ENCODE results near the gene KRT33B.
"Not testable (repeated sequence)": the region's sequence is repeated elsewhere in the genome, so short reads cannot be mapped to it uniquely, and the experiment has no call there.

Gene KRT33B

GRCh38 chr17:41393294-41393693 is 23.7 kb upstream of the KRT33B start:
- no peak for DNase-seq (ENCODE audit: low read depth)

DNA sequence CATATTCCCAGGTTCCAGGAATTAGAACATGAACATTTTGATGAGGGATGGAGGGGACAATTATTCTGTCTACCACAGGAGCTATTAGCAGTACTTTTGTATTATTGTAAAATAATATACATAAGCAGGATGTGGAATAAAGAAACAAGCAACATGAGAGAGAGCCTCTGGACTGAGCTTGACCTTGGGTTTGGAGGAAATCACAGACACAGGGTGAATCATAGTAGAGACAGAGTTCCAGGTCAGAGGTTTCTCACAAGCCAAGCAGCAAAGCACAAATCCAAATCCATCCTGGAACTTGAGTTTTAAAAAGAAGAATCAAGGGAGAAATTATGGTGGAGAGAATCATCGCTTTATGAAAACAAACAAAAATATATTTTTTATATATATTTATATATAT is 22.7 kb upstream of the KRT33B start:
- DNase-seq (ENCODE audit: low read depth) = no peak

GRCh38 chr17:41391535-41391934 is 21.9 kb upstream of the KRT33B start:
- no peak for DNase-seq (ENCODE audit: low read depth)

DNA sequence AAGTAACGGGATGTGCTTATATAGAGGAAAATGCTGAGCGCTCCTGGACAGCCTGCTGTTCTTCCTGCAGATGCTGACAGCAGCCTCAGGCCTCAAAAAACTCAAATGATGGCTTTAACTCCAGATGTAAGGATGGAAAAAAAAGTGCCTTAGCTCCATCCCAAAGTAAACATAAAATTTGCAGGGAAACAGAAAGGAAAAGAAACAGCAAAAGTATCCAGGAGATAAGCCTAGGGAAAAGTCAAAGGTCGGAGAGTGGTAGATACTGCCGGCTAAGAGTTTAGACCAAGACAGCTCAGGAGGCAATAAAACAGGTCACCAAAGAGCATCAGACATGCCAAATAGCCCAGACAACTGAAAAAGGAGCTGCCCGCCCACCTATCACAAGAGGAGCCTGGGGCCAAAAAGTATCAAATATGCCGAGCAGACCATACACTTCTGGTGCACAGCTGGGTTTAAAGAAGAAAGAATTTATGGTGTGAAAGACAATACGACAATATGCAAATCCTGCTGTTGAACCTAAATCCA is 20.9 kb upstream of the KRT33B start:
- DNase-seq (ENCODE audit: low read depth) = no peak

- no peak for DNase-seq (ENCODE audit: low read depth)
Measured at GRCh38 chr17:41387670-41388069, 18.1 kb upstream of the KRT33B start.

GRCh38 chr17:41386227-41386626 is 16.6 kb upstream of the KRT33B start:
- DNase-seq (ENCODE audit: low read depth) = no peak

DNA sequence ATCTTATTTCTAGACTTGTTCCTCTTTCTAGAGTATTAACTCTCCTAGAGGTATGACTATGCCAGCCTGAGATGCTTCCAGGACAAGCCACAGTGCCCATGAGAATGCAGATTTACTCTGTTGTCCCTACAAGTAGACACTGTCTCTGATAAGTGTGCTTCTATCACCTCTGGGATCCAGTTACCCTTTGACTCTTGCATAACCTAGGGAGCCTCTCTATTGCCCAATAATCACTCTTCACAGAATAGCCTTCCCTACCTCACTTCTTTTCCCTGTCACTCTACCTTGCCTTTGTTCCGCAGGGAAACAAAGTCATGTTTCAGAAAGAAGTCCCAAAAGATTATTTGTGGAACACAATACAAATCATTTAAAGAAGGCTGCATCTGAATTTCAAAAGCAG is 14.1 kb upstream of the KRT33B start:
- DNase-seq (ENCODE audit: low read depth) = no peak

DNA sequence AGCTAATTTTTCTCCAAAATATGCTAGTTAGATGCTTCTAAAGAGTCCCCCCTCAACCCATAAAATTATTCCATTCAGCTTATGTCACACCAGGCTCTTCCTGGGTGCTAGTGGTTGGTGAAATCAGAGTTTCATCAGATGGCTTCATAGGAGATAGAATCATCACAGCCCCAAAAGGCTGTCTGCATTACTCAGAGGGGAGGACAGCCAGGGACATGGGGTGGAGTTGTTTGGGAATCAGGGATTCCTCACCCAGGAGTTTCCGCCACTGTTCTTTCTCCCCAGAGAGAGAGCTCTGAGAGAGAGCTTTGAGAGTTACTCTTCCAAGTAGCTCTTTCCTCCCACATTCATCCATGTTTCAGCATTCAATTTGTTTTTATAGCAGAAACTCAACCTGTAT is 12.8 kb upstream of the KRT33B start:
- DNase-seq (ENCODE audit: low read depth) = no peak

DNA sequence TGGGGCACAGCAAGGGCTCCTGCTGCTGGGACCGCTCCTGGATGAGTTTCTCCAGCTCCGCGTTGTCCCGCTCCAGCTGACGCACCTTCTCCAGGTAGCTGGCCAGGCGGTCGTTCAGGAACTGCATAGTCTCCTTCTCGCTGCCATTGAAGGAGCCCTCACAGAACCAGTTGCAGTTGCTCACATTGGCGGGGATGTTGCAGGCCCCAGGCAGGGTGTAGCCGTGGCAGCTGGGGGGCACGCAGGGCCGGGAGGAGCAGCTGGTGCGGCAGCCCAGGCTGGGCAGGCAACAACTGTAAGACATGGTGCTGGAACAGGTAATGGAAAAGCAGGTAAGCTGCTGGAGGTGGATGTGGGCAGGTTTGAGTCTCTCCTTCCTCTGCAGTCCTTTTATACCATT is 12.3 kb upstream of the KRT33B start, which contains the start of gene KRT34:
TSS of gene KRT34 (minus strand) at position 364 of the 400 bp plus-strand sequence. CDS start at position 304, 60 bp downstream.
- DNase-seq (ENCODE audit: low read depth) = not testable (repeated sequence)

DNA sequence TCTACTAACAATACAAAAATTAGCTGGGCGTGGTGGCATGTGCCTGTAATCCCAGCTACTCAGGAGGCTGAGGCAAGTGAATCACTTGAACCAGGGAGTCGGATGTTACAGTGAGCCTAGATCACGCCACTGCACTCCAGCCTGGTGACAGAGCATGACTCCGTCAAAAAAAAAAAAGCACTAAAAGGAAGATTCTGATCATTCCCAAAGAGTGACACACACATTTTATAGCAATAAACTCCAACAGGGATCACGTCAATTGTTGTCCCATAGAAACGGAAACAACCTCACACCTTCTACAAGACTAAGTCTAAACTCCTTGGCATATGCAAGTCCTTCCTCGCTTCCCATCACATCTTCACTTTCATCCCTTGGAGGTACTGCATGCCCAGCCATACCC is 10.5 kb upstream of the KRT33B start:
- not testable (repeated sequence) for DNase-seq (ENCODE audit: low read depth)

- DNase-seq (ENCODE audit: low read depth) = no peak
Measured at GRCh38 chr17:41377546-41377945, 7.9 kb upstream of the KRT33B start.

DNA sequence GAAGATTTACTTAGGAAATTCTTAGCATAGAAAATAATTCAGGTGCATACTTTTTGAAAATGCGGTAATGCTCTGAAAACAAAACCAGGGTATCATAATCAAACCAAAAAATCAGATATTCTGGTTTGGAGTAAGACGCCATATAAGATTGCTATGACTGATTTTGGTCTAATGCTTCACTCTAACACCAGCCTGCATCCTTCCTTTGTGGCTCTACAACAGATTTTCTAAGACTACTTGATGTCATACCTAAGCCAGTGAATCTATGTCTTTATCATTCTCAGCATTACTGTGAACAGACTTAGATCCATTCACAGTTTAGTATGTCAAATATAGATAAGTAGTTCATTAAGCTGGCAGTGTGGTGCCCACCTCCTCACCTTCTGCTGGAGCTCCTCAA is 590 bp downstream of the KRT33B start:
- DNase-seq (ENCODE audit: low read depth) = no peak

DNA sequence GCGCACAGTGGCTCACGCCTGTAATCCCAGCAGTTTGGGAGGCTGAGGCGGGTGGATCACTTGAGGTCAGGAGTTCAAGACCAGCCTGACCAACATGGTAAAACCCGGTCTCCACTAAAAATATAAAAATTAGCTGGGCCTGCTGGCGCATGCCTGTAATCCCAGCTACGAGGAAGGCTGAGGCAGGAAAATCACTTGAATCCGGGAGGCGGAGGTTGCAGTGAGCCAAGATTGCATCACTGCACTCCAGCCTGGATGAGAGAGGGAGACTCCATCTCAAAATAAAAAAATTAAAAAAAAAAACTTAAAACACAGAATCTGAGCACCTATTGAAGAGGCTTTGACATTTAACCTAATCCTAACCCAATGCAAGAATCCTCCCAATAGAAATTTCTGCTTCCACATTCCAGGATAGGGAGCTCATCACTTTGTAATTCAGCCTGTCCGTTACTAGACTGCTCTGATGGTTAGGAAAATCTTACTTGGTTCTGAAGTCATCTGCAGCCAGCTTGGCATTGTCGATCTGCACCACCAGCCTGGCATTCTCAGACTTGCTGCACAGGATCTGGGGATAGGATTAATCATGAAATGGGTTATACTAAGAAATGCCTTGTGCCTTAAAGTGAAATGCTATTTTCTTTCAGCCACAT is 2.1 kb downstream of the KRT33B start:
- no peak for DNase-seq (ENCODE audit: low read depth)

- DNase-seq (ENCODE audit: low read depth) = no peak
Measured at GRCh38 chr17:41366070-41366469, 3.5 kb downstream of the KRT33B start.

DNA sequence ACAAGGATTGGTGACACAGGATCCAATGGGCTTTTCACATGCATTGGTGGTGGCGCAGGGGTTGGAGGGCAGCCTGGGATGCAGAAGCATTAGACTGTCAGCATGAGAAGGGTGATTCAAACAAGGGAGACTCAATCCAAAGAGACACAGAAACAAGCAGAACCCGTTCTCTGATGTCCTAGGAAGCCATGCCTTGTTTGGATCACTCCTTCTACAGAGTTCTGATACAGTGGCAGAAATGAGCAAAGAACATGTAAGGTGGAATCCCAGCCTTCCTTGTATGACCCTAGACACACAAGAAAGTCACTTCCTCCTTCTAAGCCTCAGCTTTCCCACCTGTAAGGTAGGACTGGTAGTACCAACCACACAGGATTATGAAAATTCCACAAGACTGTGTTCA is 5.7 kb downstream of the KRT33B start:
- no peak for DNase-seq (ENCODE audit: low read depth)

DNA sequence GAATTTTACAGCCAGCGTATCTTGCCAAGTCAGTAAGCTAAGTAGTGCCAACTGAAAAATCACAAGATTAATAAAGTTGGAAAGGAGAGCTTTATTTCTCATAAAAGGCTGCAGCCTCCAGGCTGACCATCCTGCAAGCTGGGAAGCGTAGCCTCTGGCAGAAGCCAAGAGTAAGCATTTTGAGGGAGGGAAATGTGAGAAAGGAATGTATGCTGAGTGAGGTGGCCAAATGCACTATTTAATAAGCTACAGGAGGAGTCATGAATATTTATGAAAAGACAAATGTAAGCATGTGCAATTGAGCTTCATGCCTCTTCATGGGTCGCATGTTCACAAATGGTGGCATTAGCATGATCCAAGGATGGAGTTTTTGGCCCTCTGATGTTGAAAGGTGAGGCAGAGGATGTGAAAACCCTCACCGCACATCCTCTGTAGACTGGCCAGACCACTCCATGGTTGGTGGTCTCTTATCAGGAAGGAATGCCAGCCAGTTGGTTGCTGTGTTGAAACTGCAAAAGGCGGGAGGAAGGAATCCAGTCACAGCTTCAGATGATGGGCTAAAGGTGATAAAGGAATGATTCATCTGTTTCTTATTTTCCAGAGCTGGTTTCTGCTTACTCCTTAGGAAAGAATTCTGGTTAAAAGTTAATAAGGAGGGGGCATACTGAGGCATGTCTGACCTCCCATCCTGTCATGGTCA is 9.2 kb downstream of the KRT33B start:
- no peak for DNase-seq (ENCODE audit: low read depth)

GRCh38 chr17:41354536-41354935 is 15.1 kb downstream of the KRT33B start:
- no peak for DNase-seq (ENCODE audit: low read depth)

GRCh38 chr17:41352597-41353366 is 16.8 kb downstream of the KRT33B start:
- no peak for DNase-seq (ENCODE audit: low read depth)

- DNase-seq (ENCODE audit: low read depth) = no peak
Measured at GRCh38 chr17:41351177-41351576, 18.4 kb downstream of the KRT33B start.

DNA sequence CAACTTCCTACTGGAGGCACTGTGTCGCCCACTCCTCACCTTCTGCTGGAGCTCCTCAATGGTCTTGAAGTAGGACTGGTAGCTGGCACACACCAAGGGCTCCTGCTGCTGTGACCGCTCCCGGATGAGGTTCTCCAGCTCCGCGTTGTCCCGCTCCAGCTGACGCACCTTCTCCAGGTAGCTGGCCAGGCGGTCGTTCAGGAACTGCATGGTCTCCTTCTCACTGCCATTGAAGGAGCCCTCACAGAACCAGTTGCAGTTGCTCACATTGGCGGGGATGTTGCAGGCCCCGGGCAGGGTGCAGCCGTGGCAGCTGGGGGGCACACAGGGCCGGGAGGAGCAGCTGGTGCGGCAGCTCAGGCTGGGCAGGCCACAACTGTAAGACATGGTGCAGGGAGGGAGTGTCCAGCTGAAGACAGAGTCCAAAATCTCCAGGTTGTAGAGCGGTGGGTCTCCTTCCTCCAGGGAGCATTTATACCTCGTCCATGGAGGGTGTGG is 19.2 kb downstream of the KRT33B start, which contains the start of gene KRT33A:
TSS of gene KRT33A (minus strand) at position 448 of the 498 bp plus-strand sequence. CDS start at position 387, 61 bp downstream.
- not testable (repeated sequence) for DNase-seq (ENCODE audit: low read depth)

DNA sequence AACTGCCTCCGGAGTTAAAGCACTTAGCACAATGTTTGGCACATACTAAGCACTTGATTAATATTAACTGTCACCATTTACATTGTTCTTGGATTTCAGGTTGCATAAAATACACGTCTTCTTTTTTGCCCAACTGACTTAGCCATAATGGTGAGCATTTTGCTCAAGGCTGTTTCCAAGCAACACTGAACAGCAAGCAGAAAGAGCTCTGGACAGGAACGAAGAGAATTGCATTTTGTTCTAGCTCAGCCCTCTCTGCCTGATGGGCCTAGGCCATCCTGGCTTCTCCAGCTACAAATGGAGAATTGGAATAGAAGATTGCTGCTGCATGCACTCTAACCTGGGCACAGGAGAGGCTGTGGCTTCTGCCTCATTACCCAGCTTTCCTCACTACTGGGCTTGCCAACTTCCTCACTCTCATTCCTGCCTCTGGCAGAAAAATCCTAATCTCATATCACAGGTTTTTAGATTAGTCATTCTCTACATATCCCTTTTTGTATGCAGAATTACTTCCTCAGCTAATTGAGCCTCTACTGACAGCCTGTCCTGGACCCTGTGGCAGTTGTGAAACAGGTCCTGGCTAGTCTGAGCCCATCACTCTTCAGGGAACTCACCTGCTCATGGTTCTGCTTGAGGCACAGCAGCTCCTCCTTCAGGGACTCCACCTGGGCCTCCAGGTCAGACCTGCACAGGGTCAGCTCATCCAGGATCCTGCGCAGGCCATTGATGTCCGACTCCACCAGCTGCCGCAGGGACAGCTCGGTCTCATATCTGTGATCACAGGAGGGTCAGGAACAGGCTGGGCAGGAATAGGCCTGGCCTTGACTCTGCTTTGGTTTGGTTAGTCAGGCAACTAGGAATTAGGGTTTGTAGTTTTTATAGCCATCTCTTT is 21.5 kb downstream of the KRT33B start:
- no peak for DNase-seq (ENCODE audit: low read depth)

All from activated gamma-delta T cell treated with anti-CD3 and anti-CD28 coated beads, Interleukin-2, amount 50 U/mL, for 16 hours (primary cell).